Pancreas (tissue), 10 donors: Measurements from ENCODE around the gene CSMD2. TPM values are rescaled to one million over a fixed set of nuclear protein-coding genes. Genes with fewer than 3 reads are reported as not detected.

ENCODE experiments used
- ATAC-seq, 4 donors: fragments of 200-7000 bp; cut with Tn5 transposase; one replicate each; pipeline versions ENCODE4 v1.8.0 to v1.9.1; 2020; ENCODE audit warnings: mild to moderate bottlenecking in 4 of 4, moderate library complexity in 4 of 4
- DNase-seq, 6 donors: peaks; one replicate each; pipeline ENCODE4 v3.0.0-alpha.2; 2020
- FAIRE-seq: peaks from 2 replicates; lab custom pipeline; 2012; peaks lifted over from hg19 to GRCh38; lab: Jason Lieb, UNC
- H3K27ac ChIP-seq, 4 donors: fragments of 200-600 bp; sonication (generic); 1 replicate in 3 of 4; 2 replicates in 1 of 4; pipeline versions ENCODE4 v1.5.0 to v1.8.0; 2020
- H3K27me3 ChIP-seq, 4 donors: fragments of 200-600 bp; one replicate each; pipeline ENCODE4 v1.8.0; 2021
- H3K36me3 ChIP-seq, 3 donors: fragments of 200-600 bp; sonication (generic) in 1 of 3; one replicate each; pipeline versions ENCODE4 v1.5.0 to v1.8.0; 2020 to 2021
- H3K4me1 ChIP-seq, 3 donors: fragments of 200-600 bp; one replicate each; pipeline ENCODE4 v1.8.0; 2021
- H3K4me3 ChIP-seq, 4 donors: fragments of 200-600 bp; sonication (generic) in 2 of 4; one replicate each; pipeline versions ENCODE4 v1.5.0 to v1.8.0; 2020 to 2021
- H3K9me3 ChIP-seq, 4 donors: fragments of 200-600 bp; one replicate each; pipeline ENCODE4 v1.8.0; 2021
- WGBS, 2 donors: extraction: QIAGEN DNeasy Blood & Tissue Kit; methylation state at CpG; one replicate each; pipeline ENCODE4 v1.1.7; 2013; 5-methylcytosine and 5-hydroxymethylcytosine counted together
- intact Hi-C, 3 donors: fragments of 100-400 bp; cut with DNase I; formaldehyde crosslinking; loops; one replicate each; pipeline versions ENCODE4 v1.11.1 to v1.14.2; 2022
- polyA plus RNA-seq, 2 donors: library from polyadenylated mRNA; stranded (reverse); fragments of 200-250 nt; gene quantifications; one replicate each; pipeline ENCODE4 v1.2.3, GENCODE V29; 2013
- total RNA-seq, 6 donors: library from RNA; stranded (reverse); fragmentation: NEBNext Ultra II Directional in 4 of 6; extraction: Animal tissue kit (Norgen Biotek cat#: 25700) in 4 of 6; gene quantifications; one replicate each; pipeline versions ENCODE4 v1.2.1 to v1.2.4, GENCODE V29; 2021 to 2023
- TF ChIP-seq, protein P1 (sequence below), 4 donors: fragments of 200-600 bp; sonication (generic) in 3 of 4; IDR thresholded peaks; one replicate each; pipeline versions ENCODE4 v1.5.0 to v1.8.0; 2021; ENCODE audit warnings: antibody characterized with exemption in 4 of 4
- donor health status: healthy with polysubstance abuse.
- donor health status: DM: no; HTN: no; CAD: no; lungs with moderate emphysema.
- donor health status: DM: no; HTN: no; CAD: no.
- donor health status: control.
- donor health status: control.
- donor health status: Bipolar disorder and iron deficiency.
- donor health status: DM: yes; HTN: yes; CAD: no.
- donor health status: DM: no; HTN: no; CAD: no.
- donor health status: DM: no; HTN: no; CAD: no.
- donor health status: DM: yes; HTN: yes; CAD: no.

The CSMD2 gene
- total and polyA plus RNA-seq, 8 donors, result 0.04 to 2.0 (median 0.36) TPM

DNA sequence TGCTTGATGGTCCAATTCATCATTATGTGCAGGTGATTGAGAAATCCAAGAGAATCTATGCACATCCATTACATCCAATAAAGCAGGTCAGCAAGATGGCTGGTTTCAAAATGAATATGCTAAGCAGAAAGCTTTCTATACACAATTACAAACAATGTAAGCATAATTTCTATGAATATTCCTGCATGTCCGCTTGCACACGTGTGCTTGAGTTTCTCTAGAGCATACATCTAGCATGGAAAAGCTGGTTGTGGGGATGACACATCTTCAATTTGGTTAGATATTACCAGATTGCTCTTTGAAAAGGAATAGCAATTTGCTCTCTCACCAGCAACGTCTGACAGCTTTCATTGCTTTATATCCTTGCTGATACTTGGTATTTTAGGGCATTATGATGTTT lies 461.6 kb downstream of the CSMD2 start:
- whole genome bisulfite sequencing, 2 donors, result 52 to 61% methylated on average over 3 of the region's 3 CpGs

DNA sequence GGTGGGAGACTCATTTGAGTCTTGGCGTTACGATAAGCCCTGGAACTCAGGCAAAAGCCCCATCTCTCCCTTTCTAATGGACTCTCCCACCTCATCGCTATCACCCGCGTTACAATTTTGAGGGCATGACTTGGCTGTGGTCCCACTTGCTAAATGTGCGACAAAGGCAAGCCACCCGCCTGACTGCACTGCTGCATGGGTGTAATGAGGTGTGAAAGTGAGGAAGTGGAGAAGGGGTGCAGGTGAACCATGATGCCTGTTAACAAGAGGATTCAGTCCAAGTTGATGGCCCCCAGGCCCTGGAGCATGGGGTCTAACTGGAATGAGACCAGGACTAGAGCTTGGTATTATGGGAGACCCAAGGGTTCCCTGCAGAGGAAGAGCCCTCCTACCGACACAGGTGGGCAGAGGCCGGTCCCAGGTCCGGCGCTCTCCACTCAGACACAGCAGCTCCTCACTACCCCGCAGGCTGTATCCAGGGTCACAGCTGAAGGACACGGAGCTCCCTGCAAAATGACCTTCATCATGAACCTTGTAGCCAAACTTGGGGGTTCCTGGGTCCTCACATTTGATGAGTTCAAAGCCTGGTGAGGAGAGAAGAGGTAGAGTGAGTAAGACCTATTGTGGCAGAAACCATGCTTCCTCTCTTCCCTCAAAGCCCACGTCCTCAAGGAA lies 466.5 kb downstream of the CSMD2 start:
- no peaks in the 10 kb centered on the region for H3K9me3 ChIP-seq
- H3K27me3 ChIP-seq, result no peaks in the 10 kb centered on the region
- intact Hi-C loops, result no loop called here
- no peak for DNase-seq
- TF ChIP-seq, protein P1, sequence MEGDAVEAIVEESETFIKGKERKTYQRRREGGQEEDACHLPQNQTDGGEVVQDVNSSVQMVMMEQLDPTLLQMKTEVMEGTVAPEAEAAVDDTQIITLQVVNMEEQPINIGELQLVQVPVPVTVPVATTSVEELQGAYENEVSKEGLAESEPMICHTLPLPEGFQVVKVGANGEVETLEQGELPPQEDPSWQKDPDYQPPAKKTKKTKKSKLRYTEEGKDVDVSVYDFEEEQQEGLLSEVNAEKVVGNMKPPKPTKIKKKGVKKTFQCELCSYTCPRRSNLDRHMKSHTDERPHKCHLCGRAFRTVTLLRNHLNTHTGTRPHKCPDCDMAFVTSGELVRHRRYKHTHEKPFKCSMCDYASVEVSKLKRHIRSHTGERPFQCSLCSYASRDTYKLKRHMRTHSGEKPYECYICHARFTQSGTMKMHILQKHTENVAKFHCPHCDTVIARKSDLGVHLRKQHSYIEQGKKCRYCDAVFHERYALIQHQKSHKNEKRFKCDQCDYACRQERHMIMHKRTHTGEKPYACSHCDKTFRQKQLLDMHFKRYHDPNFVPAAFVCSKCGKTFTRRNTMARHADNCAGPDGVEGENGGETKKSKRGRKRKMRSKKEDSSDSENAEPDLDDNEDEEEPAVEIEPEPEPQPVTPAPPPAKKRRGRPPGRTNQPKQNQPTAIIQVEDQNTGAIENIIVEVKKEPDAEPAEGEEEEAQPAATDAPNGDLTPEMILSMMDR (IDR thresholded peaks at IDR 0.05), result no peak
- no peak overlapping the region for H3K4me3 ChIP-seq
- WGBS, 2 donors, result 82 to 86% methylated on average over 14 of the region's 14 CpGs
- H3K4me1 ChIP-seq, result no peaks in the 10 kb centered on the region
- H3K27ac ChIP-seq, result no peak overlapping the region
- H3K36me3 ChIP-seq, result no peaks in the 10 kb centered on the region
- ATAC-seq, result no peak
- no peak for FAIRE-seq

More for the DNA sequence above, 461.6 kb downstream of the CSMD2 start:
- TF ChIP-seq, protein P1 (IDR thresholded peaks at IDR 0.05), result no peak
- H3K9me3 ChIP-seq, result no peaks in the 10 kb centered on the region
- no peak overlapping the region for H3K27ac ChIP-seq
- ATAC-seq (no peak), FAIRE-seq (no peak), DNase-seq (no peak)
- H3K4me3 ChIP-seq, result no peak overlapping the region
- intact Hi-C loops, result no loop called here
- no peaks in the 10 kb centered on the region for H3K4me1 ChIP-seq
- peaks cover 0 to 7% (median 0%) of the 10 kb centered on the region in 4 donors for H3K27me3 ChIP-seq
- no peaks in the 10 kb centered on the region for H3K36me3 ChIP-seq

DNA sequence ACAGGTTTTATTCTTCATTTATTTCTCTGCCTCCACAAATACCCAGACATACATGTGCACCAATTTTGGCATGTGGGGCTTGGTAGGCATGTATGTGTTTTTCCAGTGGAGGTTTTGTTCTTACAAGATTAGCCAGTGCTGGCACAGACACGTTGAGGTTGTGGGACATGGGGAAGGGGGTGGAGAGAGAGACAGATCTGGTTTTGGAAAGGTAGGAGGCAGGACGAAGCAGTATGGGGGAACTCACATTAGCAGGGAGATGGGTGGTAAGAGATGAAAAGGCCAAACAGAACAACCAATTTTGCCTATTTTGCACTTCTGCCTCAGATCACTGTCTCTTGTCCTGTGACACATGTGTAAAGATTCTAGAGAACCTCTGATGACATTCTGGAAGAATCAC lies 467.2 kb downstream of the CSMD2 start:
- intact Hi-C loops, result no loop called here
- ATAC-seq (no peak), FAIRE-seq (no peak), DNase-seq (no peak)
- no peak overlapping the region for H3K27ac ChIP-seq
- no peaks in the 10 kb centered on the region for H3K4me1 ChIP-seq
- no peaks in the 10 kb centered on the region for H3K27me3 ChIP-seq
- no peaks in the 10 kb centered on the region for H3K36me3 ChIP-seq
- no peak overlapping the region for H3K4me3 ChIP-seq
- H3K9me3 ChIP-seq, result no peaks in the 10 kb centered on the region
- WGBS, 2 donors, result 44 to 55% methylated on average over 2 of the region's 2 CpGs
- TF ChIP-seq, protein P1 (IDR thresholded peaks at IDR 0.05), result no peak

GRCh38 chr1:33696962-33697361 lies 468.1 kb downstream of the CSMD2 start:
- intact Hi-C loops, result no loop called here
- Histone ChIP-seq H3K9me3 (no peaks in the 10 kb centered on the region), H3K4me3 (no peak overlapping the region), H3K36me3 (no peaks in the 10 kb centered on the region), H3K4me1 (no peaks in the 10 kb centered on the region), H3K27me3 (no peaks in the 10 kb centered on the region), H3K27ac (no peak overlapping the region)
- DNase-seq (no peak), ATAC-seq (no peak), FAIRE-seq (no peak)
- TF ChIP-seq, protein P1 (IDR thresholded peaks at IDR 0.05), result no peak
- 34 to 63% methylated on average over 2 of the region's 2 CpGs for WGBS, 2 donors

DNA sequence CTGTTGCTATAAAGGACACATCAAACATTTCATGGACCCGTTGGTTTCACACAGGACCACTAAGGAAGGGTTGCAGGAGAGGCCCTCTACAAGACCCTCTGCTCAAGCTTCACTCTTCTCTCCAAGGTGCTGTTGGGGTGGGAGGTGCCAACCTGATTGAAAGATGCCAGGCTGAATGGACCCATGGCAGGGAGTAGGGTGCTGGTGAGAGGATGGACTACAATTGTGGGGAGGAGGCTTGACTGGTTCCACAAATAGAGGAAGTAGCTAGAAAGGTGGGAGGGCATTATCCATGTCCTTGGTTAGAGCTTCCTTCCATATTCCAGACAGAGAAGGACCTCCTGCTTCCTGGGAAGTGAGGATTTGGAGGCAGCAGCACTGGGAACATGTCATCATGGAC lies 468.7 kb downstream of the CSMD2 start:
- Histone ChIP-seq H3K9me3 (no peaks in the 10 kb centered on the region), H3K4me3 (no peak overlapping the region), H3K4me1 (no peaks in the 10 kb centered on the region), H3K36me3 (no peaks in the 10 kb centered on the region), H3K27me3 (no peaks in the 10 kb centered on the region), H3K27ac (no peak overlapping the region)
- 32 to 46% methylated on average over 1 of the region's 1 CpG for WGBS, 2 donors
- FAIRE-seq (no peak), ATAC-seq (no peak), DNase-seq (no peak)
- intact Hi-C loops, result no loop called here
- TF ChIP-seq, protein P1 (IDR thresholded peaks at IDR 0.05), result no peak
